ENCODE measurements around the gene TBCB. TPM values are rescaled to one million over a fixed set of nuclear protein-coding genes. Genes with fewer than 3 reads are reported as not detected.

The TBCB gene
- total RNA-seq, 4 donors from 2014 or later, result 183 to 254 (median 225) TPM

GRCh38 chr19:36089847-36090246 lies 25.4 kb upstream of the TBCB start:
- Histone ChIP-seq H3K4me1 (peaks cover 0 to 9% (median 2%) of the 10 kb centered on the region in 4 donors), H3K36me3 (no peaks in the 10 kb centered on the region), H3K9me3 (no peaks in the 10 kb centered on the region), H3K27ac (no peak overlapping the region), H3K4me3 (no peak overlapping the region), H3K27me3 (no peaks in the 10 kb centered on the region)
- no peak for DNase-seq (ENCODE audit: low spot score in 2 of 2)
- no peak for TF ChIP-seq POLR2A (IDR thresholded peaks at IDR 0.05)
- TF ChIP-seq EP300 (IDR thresholded peaks at IDR 0.05), result no peak
- no peak for TF ChIP-seq CTCF (IDR thresholded peaks at IDR 0.05)
- WGBS, 2 donors, result 84 to 97% methylated on average over 5 of the region's 5 CpGs

DNA sequence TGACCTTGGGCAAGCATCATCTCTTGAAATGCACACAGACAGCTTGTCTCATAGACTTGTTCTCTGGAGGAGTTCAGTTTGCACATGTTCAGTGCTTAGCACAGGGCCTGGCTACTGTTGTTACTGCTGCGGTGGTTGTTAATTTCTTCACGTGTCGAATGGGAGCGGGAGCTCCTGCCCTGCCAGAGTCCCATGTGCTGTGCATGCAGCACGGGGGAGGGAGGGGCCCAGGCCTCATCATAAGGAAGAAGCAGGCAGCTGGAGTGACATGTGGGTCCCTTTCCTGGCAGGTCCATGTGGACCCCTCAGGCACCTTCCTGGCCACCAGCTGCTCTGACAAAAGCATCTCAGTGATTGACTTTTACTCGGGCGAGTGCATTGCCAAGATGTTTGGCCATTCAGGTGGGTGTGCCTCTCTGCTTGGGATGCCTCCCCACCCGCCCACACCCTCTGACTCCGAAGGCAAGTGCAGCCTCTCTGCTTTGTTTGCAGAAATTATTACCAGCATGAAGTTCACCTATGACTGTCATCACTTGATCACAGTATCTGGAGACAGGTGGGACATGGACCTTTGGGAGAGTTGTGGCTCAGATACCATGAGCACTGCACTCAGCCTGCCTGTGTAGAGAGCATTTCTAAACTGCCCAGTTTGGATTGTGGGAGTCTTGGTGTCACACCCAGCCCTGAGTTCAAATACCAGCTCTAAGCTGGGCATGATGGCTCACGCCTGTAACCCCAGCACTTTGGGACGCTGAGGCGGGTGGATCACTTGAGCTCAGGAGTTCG lies 24.2 kb upstream of the TBCB start:
- H3K36me3 ChIP-seq, result no peaks in the 10 kb centered on the region
- DNase-seq (ENCODE audit: low spot score in 2 of 2), result no peak
- no peak overlapping the region for H3K27ac ChIP-seq
- TF ChIP-seq EP300 (IDR thresholded peaks at IDR 0.05), result no peak
- TF ChIP-seq POLR2A (IDR thresholded peaks at IDR 0.05), result no peak
- TF ChIP-seq CTCF (IDR thresholded peaks at IDR 0.05), result no peak
- 70 to 80% methylated on average over 13 of the region's 13 CpGs for WGBS, 2 donors
- no peak overlapping the region for H3K4me3 ChIP-seq
- no peaks in the 10 kb centered on the region for H3K9me3 ChIP-seq
- H3K4me1 ChIP-seq, result peaks cover 0 to 15% (median 5%) of the 10 kb centered on the region in 4 donors
- H3K27me3 ChIP-seq, result no peaks in the 10 kb centered on the region

- WGBS, 2 donors, result 82 to 88% methylated on average over 7 of the region's 7 CpGs
- TF ChIP-seq POLR2A (IDR thresholded peaks at IDR 0.05) (no peak), EP300 (IDR thresholded peaks at IDR 0.05) (no peak), CTCF (IDR thresholded peaks at IDR 0.05) (no peak)
- peak overlapping the region in 1 of 4 donors; percentile 61 for H3K27ac ChIP-seq
Observed at GRCh38 chr19:36092566-36092965, 22.7 kb upstream of the TBCB start.

DNA sequence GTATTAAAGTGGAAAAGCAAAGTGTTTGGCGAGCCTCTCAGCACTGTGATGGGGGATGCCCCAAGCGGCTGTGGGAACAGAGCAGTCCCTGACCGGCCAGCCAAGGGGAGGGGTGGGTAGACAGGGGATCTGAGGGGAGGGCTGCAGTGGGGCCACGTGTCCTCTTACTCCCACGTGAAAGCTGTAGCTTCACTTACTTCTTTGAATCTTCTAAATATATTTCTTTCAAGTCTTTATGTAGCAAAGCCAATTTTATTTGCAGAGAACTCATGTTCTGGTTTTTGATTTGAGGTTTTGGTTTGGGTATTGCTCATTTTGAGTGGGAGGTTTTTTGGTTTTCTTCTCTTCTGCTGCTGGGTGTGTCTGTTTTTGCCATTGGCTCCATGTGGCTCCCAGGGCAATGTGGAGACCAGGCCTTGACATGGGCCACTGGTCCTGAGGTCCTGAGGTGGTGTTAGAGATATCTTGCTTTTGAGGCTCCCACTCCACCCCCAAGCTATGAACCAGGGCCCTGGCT lies 22.1 kb upstream of the TBCB start:
- no peaks in the 10 kb centered on the region for H3K27me3 ChIP-seq
- DNase-seq (ENCODE audit: low spot score in 2 of 2), result no peak
- WGBS, 2 donors, result 70 to 74% methylated on average over 5 of the region's 5 CpGs
- H3K27ac ChIP-seq, result peak overlapping the region in 2 of 4 donors; percentile 52 to 61
- TF ChIP-seq CTCF (IDR thresholded peaks at IDR 0.05) (no peak), EP300 (IDR thresholded peaks at IDR 0.05) (no peak), POLR2A (IDR thresholded peaks at IDR 0.05) (no peak)
- H3K9me3 ChIP-seq, result no peaks in the 10 kb centered on the region
- peaks cover 0 to 27% (median 5%) of the 10 kb centered on the region in 4 donors for H3K4me1 ChIP-seq
- no peaks in the 10 kb centered on the region for H3K36me3 ChIP-seq
- H3K4me3 ChIP-seq, result no peak overlapping the region

More at GRCh38 chr19:36092566-36092965, 22.7 kb upstream of the TBCB start:
- H3K4me1 ChIP-seq, result peaks cover 0 to 26% (median 5%) of the 10 kb centered on the region in 4 donors
- H3K9me3 ChIP-seq, result no peaks in the 10 kb centered on the region
- H3K27me3 ChIP-seq, result no peaks in the 10 kb centered on the region
- H3K4me3 ChIP-seq, result no peak overlapping the region
- DNase-seq (ENCODE audit: low spot score in 2 of 2), result no peak
- no peaks in the 10 kb centered on the region for H3K36me3 ChIP-seq

- no peak overlapping the region for H3K4me3 ChIP-seq
- H3K27me3 ChIP-seq, result no peaks in the 10 kb centered on the region
- peak overlapping the region in 2 of 4 donors; percentile 52 to 61 for H3K27ac ChIP-seq
- no peaks in the 10 kb centered on the region for H3K9me3 ChIP-seq
- 55 to 77% methylated on average over 6 of the region's 6 CpGs for whole genome bisulfite sequencing, 2 donors
- H3K4me1 ChIP-seq, result peaks cover 0 to 27% (median 5%) of the 10 kb centered on the region in 4 donors
- no peaks in the 10 kb centered on the region for H3K36me3 ChIP-seq
- DNase-seq (ENCODE audit: low spot score in 2 of 2), result no peak
- TF ChIP-seq CTCF (IDR thresholded peaks at IDR 0.05), result no peak
- TF ChIP-seq POLR2A (IDR thresholded peaks at IDR 0.05), result no peak
- TF ChIP-seq EP300 (IDR thresholded peaks at IDR 0.05), result no peak
Observed at GRCh38 chr19:36093687-36094086, 21.6 kb upstream of the TBCB start.

All from tibial nerve (tissue), 4 donors.